Mesenchymal stem cell (in vitro differentiated cells and primary cell): ENCODE results near the gene SH3GL2.

Source experiments
- DNase-seq: peaks from one replicate; pipeline ENCODE4 v3.0.0-alpha.2; 2013
- H2AFZ ChIP-seq: one replicate; pipeline ENCODE4 v1.6.1; 2013; ENCODE audit warnings: low read depth, mild to moderate bottlenecking, control low read depth, inconsistent platforms, low read length, moderate library complexity
- H2AK5ac ChIP-seq: 2 replicates; pipeline ENCODE4 v1.6.1; 2013; ENCODE audit warnings: low read length, moderate library complexity, mild to moderate bottlenecking, inconsistent platforms; ENCODE audit not compliant: severe bottlenecking
- H2BK120ac ChIP-seq: one replicate; pipeline ENCODE4 v1.6.1; 2013; ENCODE audit warnings: low read depth, mild to moderate bottlenecking, inconsistent platforms, low read length, moderate library complexity
- H2BK12ac ChIP-seq, 2 experiments: one replicate each; pipeline ENCODE4 v1.6.1; 2013; ENCODE audit warnings: inconsistent platforms in 2 of 2, low read length in 2 of 2, mild to moderate bottlenecking in 2 of 2, moderate library complexity in 2 of 2, control low read depth in 1 of 2
- H2BK15ac ChIP-seq: one replicate; pipeline ENCODE4 v1.6.1; 2013; ENCODE audit warnings: mild to moderate bottlenecking, low read depth, inconsistent platforms; ENCODE audit not compliant: poor library complexity, severe bottlenecking
- H2BK5ac ChIP-seq: 2 replicates; pipeline ENCODE4 v1.6.1; 2013; ENCODE audit warnings: low read depth, mild to moderate bottlenecking, low read length, control low read depth, inconsistent platforms; ENCODE audit not compliant: poor library complexity, severe bottlenecking
- H3K14ac ChIP-seq, 2 experiments: one replicate each; pipeline ENCODE4 v1.6.1; 2013; ENCODE audit warnings: inconsistent platforms in 2 of 2, low read length in 2 of 2, control low read depth in 1 of 2, mild to moderate bottlenecking in 1 of 2, moderate library complexity in 1 of 2
- H3K18ac ChIP-seq, 2 experiments: one replicate each; pipeline ENCODE4 v1.6.1; 2013; ENCODE audit warnings: inconsistent platforms in 2 of 2, low read length in 2 of 2, control low read depth in 1 of 2, low read depth in 1 of 2, mild to moderate bottlenecking in 1 of 2
- H3K23ac ChIP-seq, 2 experiments: one replicate each; pipeline ENCODE4 v1.6.1; 2013; ENCODE audit warnings: inconsistent platforms in 2 of 2, low read length in 2 of 2, mild to moderate bottlenecking in 2 of 2, moderate library complexity in 2 of 2, control low read depth in 1 of 2
- H3K27ac ChIP-seq: 2 replicates; pipeline ENCODE4 v1.5.1; 2013; ENCODE audit warnings: mild to moderate bottlenecking, moderate library complexity, low read length, control low read depth, inconsistent platforms; ENCODE audit not compliant: poor library complexity, severe bottlenecking
- H3K27me3 ChIP-seq, 2 experiments: 2 replicates each; pipeline versions ENCODE4 v1.6.1 to v1.7.0; 2013; ENCODE audit warnings: low read length in 2 of 2, mild to moderate bottlenecking in 2 of 2, moderate library complexity in 2 of 2, control low read depth in 1 of 2, inconsistent platforms in 1 of 2; ENCODE audit not compliant: control insufficient read depth in 1 of 2, insufficient read depth in 1 of 2
- H3K36me3 ChIP-seq, 2 experiments: 2 replicates each; pipeline versions ENCODE4 v1.6.1 to v1.7.0; 2013; ENCODE audit warnings: low read length in 2 of 2, control low read depth in 1 of 2, inconsistent platforms in 1 of 2, low read depth in 1 of 2, mild to moderate bottlenecking in 1 of 2; ENCODE audit not compliant: insufficient read depth in 2 of 2, control insufficient read depth in 1 of 2
- H3K4ac ChIP-seq, 2 experiments: one replicate each; pipeline ENCODE4 v1.6.1; 2013; ENCODE audit warnings: inconsistent platforms in 2 of 2, low read length in 2 of 2, mild to moderate bottlenecking in 2 of 2, moderate library complexity in 2 of 2, control low read depth in 1 of 2, low read depth in 1 of 2
- H3K4me1 ChIP-seq: 2 replicates; pipeline ENCODE4 v1.6.1; 2013; ENCODE audit warnings: low read depth, low read length, control low read depth; ENCODE audit not compliant: control insufficient read depth, insufficient read depth
- H3K4me2 ChIP-seq: 2 replicates; pipeline ENCODE4 v1.6.1; 2013; ENCODE audit warnings: low read length, mild to moderate bottlenecking, inconsistent platforms; ENCODE audit not compliant: poor library complexity, severe bottlenecking
- H3K4me3 ChIP-seq, 2 experiments: 2 replicates each; pipeline versions ENCODE4 v1.5.1 to v1.7.0; 2013; ENCODE audit warnings: low read length in 2 of 2, mild to moderate bottlenecking in 2 of 2, control low read depth in 1 of 2, low read depth in 1 of 2; ENCODE audit not compliant: insufficient read depth in 1 of 2
- H3K79me1 ChIP-seq: replicated peaks from 2 replicates; pipeline ENCODE4 v1.6.1; 2013; ENCODE audit warnings: mild to moderate bottlenecking, control low read depth, low read length, inconsistent platforms; ENCODE audit not compliant: poor library complexity, severe bottlenecking
- H3K9ac ChIP-seq: 2 replicates; pipeline ENCODE4 v1.7.0; 2013; ENCODE audit warnings: mild to moderate bottlenecking, low read length, moderate library complexity
- H3K9me3 ChIP-seq: 2 replicates; pipeline ENCODE4 v1.7.0; 2013; ENCODE audit warnings: mild to moderate bottlenecking, low read length; ENCODE audit not compliant: control insufficient read depth
- H4K8ac ChIP-seq: one replicate; pipeline ENCODE4 v1.6.1; 2013; ENCODE audit warnings: inconsistent platforms, mild to moderate bottlenecking, low read length, moderate library complexity
- H4K91ac ChIP-seq: one replicate; pipeline ENCODE4 v1.6.1; 2013; ENCODE audit warnings: mild to moderate bottlenecking, low read length, inconsistent platforms
- WGBS: methylation state at CpG from one replicate; pipeline ENCODE4 v1.1.7; 2013; ENCODE audit warnings: mixed read lengths; 5-methylcytosine and 5-hydroxymethylcytosine counted together

SH3GL2 gene

GRCh38 chr9:17816431-17817027 is 237.7 kb downstream of the SH3GL2 start:
- no peak overlapping the region for H3K9ac ChIP-seq
- H3K4ac ChIP-seq = no peak overlapping the region

GRCh38 chr9:17824191-17824590 is 245.3 kb downstream of the SH3GL2 start:
- Histone ChIP-seq H3K23ac (no peak overlapping the region), H3K9ac (no peak overlapping the region), H3K4me3 (no peak overlapping the region), H2BK5ac (no peak overlapping the region), H4K91ac (no peak overlapping the region), H2AK5ac (no peak overlapping the region), H2BK15ac (no peak overlapping the region), H3K4me1 (no peaks in the 10 kb centered on the region), H3K79me1 (no peaks in the 10 kb centered on the region), H3K14ac (no peak overlapping the region), H3K27me3 (peaks cover 0 to 17% of the 10 kb centered on the region in 2 experiments), H3K18ac (no peak overlapping the region), H3K4ac (no peak overlapping the region), H3K9me3 (peaks cover 5% of the 10 kb centered on the region), H2AFZ (no peak overlapping the region), H4K8ac (no peak overlapping the region), H3K27ac (peak overlapping the region; percentile 18), H2BK120ac (no peak overlapping the region), H2BK12ac (no peak overlapping the region), H3K4me2 (no peak overlapping the region), H3K36me3 (no peaks in the 10 kb centered on the region)
- DNase-seq = no peak
- 8% methylated on average over 1 of the region's 1 CpG for WGBS

More at GRCh38 chr9:17816431-17817027, 237.7 kb downstream of the SH3GL2 start:
- no peak overlapping the region for H2AK5ac ChIP-seq
- H3K23ac ChIP-seq = no peak overlapping the region
- no peak for DNase-seq
- 67% methylated on average over 1 of the region's 1 CpG for WGBS
- peaks cover 13 to 26% of the 10 kb centered on the region in 2 experiments for H3K27me3 ChIP-seq
- no peak overlapping the region for H2BK5ac ChIP-seq
- H3K9me3 ChIP-seq = peaks cover 5% of the 10 kb centered on the region
- no peak overlapping the region for H3K4me3 ChIP-seq
- H3K4me2 ChIP-seq = no peak overlapping the region
- H2BK120ac ChIP-seq = no peak overlapping the region
- no peak overlapping the region for H4K8ac ChIP-seq
- H4K91ac ChIP-seq = no peak overlapping the region
- H3K79me1 ChIP-seq = no peaks in the 10 kb centered on the region
- H3K36me3 ChIP-seq = no peaks in the 10 kb centered on the region
- H3K14ac ChIP-seq = no peak overlapping the region
- H3K27ac ChIP-seq = no peak overlapping the region
- no peak overlapping the region for H2AFZ ChIP-seq
- H3K18ac ChIP-seq = no peak overlapping the region
- no peaks in the 10 kb centered on the region for H3K4me1 ChIP-seq
- no peak overlapping the region for H2BK15ac ChIP-seq
- H2BK12ac ChIP-seq = no peak overlapping the region

GRCh38 chr9:17824616-17825264 is 245.9 kb downstream of the SH3GL2 start:
- H2BK5ac ChIP-seq = no peak overlapping the region
- H2AFZ ChIP-seq = no peak overlapping the region
- H4K91ac ChIP-seq = no peak overlapping the region
- 6% methylated on average over 1 of the region's 1 CpG for WGBS
- H3K9me3 ChIP-seq = peaks cover 5% of the 10 kb centered on the region
- no peak overlapping the region for H3K4me2 ChIP-seq
- H3K4me3 ChIP-seq = no peak overlapping the region
- no peaks in the 10 kb centered on the region for H3K4me1 ChIP-seq
- H3K9ac ChIP-seq = no peak overlapping the region
- no peaks in the 10 kb centered on the region for H3K79me1 ChIP-seq
- H3K27ac ChIP-seq = peak overlapping the region; percentile 18
- DNase-seq = no peak
- no peak overlapping the region for H2BK15ac ChIP-seq
- no peaks in the 10 kb centered on the region for H3K36me3 ChIP-seq
- H2AK5ac ChIP-seq = no peak overlapping the region
- no peak overlapping the region for H2BK12ac ChIP-seq
- H2BK120ac ChIP-seq = no peak overlapping the region
- no peak overlapping the region for H3K4ac ChIP-seq
- H3K27me3 ChIP-seq = peaks cover 0 to 21% of the 10 kb centered on the region in 2 experiments
- H3K18ac ChIP-seq = no peak overlapping the region
- no peak overlapping the region for H3K23ac ChIP-seq
- no peak overlapping the region for H4K8ac ChIP-seq
- no peak overlapping the region for H3K14ac ChIP-seq

GRCh38 chr9:17825265-17825659 is 246.4 kb downstream of the SH3GL2 start:
- Histone ChIP-seq H2BK5ac (no peak overlapping the region), H2BK15ac (no peak overlapping the region), H3K36me3 (no peaks in the 10 kb centered on the region), H3K9ac (no peak overlapping the region), H3K27me3 (peaks cover 0 to 26% of the 10 kb centered on the region in 2 experiments), H4K8ac (no peak overlapping the region), H3K4me1 (no peaks in the 10 kb centered on the region), H4K91ac (no peak overlapping the region), H3K9me3 (peaks cover 3% of the 10 kb centered on the region), H2AK5ac (no peak overlapping the region), H3K14ac (no peak overlapping the region), H3K27ac (no peak overlapping the region), H2AFZ (no peak overlapping the region), H3K18ac (no peak overlapping the region), H2BK120ac (no peak overlapping the region), H2BK12ac (no peak overlapping the region), H3K79me1 (no peaks in the 10 kb centered on the region), H3K4me2 (no peak overlapping the region), H3K4me3 (no peak overlapping the region), H3K4ac (no peak overlapping the region), H3K23ac (no peak overlapping the region)
- WGBS = 88% methylated on average over 1 of the region's 1 CpG
- no peak for DNase-seq
